ENCODE measurements around the gene IRF5. TPM values are rescaled to one million over a fixed set of nuclear protein-coding genes. Genes with fewer than 3 reads are reported as not detected.

IRF5 gene
- total RNA-seq, 1 donor from 2014 or later = 1.6 TPM

GRCh38 chr7:128919241-128919640 lies 18.5 kb upstream of the IRF5 start:
- intact Hi-C loops (cut with DNase I) = no loop called here
- peak; percentile 15 for DNase-seq (ENCODE audit: low spot score)

DNA sequence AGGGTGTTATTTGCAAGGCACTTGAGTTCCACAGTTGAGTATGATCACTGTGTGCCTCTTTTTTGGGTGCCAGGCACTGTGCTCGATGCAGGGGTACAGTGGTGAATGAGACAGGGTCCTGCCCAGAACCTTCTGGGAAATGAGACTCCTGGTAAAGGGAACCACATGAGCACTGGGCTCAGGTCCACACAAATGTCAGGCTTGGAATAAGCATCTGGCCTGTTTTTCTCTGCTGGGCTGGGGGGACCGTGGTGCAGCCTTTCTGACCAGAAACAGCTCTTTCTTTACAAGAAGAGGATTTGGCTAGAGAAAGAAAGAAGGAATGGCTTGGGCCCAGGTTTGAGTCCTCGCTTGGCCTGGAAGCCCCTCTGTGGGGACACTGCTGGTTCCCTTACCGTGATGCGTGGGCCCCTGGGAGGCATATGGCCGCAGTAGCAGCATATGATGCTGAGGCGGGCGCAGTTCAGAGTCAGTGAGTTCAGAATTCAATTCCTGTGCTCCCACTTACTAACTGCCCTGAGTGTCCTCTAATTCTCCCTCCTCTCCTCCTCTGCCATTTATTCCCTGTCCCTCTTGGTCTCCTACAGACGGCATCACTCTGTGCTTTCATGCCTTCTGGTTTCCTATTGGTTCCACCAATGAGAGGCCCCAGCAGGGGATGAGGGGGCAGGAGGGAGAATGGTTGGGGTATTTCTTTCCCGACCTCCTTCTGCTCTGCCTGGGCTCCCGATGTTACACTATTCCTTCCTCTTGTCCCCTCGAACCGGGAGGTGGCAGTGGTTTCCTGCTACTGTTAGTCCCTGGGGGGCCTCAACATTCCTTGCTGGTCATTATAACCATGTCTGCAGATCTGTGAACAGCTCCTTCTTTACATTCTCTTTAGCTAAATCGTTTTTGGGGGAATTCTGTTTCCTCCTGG lies 17.6 kb upstream of the IRF5 start:
- intact Hi-C loops (cut with DNase I) = no loop called here
- peak; percentile 41 for DNase-seq (ENCODE audit: low spot score)

- DNase-seq (ENCODE audit: low spot score) = peak; percentile 61
- intact Hi-C loops (cut with DNase I) = no loop called here
Observed at GRCh38 chr7:128920913-128921582, 16.7 kb upstream of the IRF5 start.

GRCh38 chr7:128921866-128922440 lies 15.8 kb upstream of the IRF5 start:
- intact Hi-C loops (cut with DNase I) = no loop called here
- peak; percentile 71 for DNase-seq (ENCODE audit: low spot score)

- intact Hi-C loops (cut with DNase I) = no loop called here
- peak; percentile 57 for DNase-seq (ENCODE audit: low spot score)
Observed at GRCh38 chr7:128922496-128923410, 15.0 kb upstream of the IRF5 start.

DNA sequence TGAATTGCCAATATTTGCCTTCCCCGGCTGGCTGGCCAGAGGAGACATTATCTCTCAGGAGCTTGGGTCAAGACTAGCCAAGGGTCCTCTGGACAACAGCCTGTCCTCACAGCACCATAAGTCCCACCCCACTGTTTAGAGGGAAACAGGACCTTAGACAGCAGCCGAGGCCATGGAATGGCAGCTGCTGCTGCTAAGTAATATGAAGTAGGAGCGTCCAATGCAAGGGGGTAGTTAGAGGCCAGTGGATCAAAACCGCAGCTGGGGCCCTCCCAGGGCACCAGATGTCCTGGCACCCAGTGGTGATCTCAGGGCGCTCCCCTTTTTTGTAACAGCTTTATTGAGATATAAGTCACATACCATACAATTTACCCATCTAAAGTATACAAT lies 14.3 kb upstream of the IRF5 start:
- intact Hi-C loops (cut with DNase I) = no loop called here
- DNase-seq (ENCODE audit: low spot score) = peak; percentile 22

- intact Hi-C loops (cut with DNase I) = no loop called here
- DNase-seq (ENCODE audit: low spot score) = no peak
Observed at GRCh38 chr7:128924707-128925588, 12.8 kb upstream of the IRF5 start.

GRCh38 chr7:128928159-128928813 lies 9.4 kb upstream of the IRF5 start:
- intact Hi-C loops (cut with DNase I) = no loop called here
- no peak for DNase-seq (ENCODE audit: low spot score)

- no peak for DNase-seq (ENCODE audit: low spot score)
- intact Hi-C loops (cut with DNase I) = no loop called here
Observed at GRCh38 chr7:128928882-128929788, 8.6 kb upstream of the IRF5 start.

DNA sequence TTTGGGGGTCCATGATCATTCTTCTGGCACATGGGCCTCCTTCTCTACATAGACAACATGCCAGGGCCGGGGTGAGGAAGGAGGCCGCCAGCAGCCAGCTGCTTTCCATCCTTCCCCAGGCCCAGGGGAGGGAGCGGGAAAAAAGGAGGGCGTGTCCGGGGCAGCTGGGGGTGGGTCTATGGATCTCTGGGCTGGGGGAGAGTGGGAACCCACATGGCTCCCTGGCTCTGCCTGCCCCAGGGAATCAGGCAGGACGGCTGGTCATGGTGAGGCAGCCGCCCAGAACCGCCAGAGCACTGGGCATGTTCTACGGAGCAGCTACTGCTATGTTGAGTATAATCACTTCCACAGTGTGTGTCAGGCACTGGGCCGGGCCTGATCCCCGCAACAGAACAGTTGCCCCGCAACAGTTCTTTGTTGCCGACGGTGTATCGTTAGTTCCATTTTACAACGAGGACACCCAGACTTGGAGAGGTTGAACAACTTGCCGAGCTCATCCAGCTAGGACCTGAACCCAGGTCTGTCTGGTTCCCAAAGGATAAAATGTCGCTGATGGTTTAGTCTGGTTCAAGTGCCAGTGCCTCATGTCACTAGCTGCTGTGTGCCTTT lies 6.4 kb upstream of the IRF5 start:
- intact Hi-C loops (cut with DNase I) = no loop called here
- no peak for DNase-seq (ENCODE audit: low spot score)

DNA sequence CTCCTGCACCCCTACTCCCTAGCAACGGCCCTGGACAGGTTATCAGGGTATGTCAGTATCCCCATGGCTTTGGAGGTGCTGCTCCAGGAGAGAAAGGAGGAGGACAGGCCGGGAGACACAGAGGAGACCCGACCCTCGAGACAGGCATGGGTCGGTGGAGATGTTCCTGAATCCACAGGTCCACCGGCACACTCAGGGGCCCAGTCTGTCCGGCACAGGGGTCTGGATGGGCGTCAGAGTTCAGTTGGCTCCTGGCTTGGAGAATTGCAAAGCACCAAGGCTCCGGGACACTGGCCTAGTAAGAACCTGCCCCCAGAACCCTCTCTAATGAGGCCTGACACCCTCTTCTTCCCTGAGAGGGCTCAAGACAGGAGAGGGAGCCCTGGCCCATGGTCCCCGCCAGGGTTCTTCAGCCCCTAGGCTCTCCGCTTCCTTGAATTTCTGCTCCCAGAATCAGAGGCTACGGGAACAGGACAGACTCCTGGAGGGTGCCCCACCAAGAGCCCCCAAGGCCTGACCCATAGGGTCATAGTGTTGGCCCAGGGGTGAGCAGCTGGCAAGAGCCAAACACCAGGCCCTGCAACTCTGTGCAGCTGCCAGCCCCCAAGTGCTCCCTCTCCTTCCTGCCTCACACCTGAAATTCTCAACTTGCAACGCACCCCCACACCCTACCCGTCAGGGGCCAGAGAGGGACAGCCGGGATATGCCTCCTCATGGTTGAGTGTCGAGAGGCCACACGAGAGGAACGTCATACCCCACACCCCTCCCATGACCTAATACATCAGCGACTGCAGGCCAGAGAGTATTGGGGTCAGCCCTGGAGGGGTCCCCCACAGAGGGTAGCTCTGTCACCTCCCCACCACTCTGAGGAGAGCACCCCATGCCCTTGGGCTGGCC lies 5.5 kb upstream of the IRF5 start:
- no peak for DNase-seq (ENCODE audit: low spot score)
- intact Hi-C loops (cut with DNase I) = no loop called here

- intact Hi-C loops (cut with DNase I) = no loop called here
- no peak for DNase-seq (ENCODE audit: low spot score)
Observed at GRCh38 chr7:128932862-128933179, 4.9 kb upstream of the IRF5 start.

- DNase-seq (ENCODE audit: low spot score) = no peak
Observed at GRCh38 chr7:128933180-128933891, 4.4 kb upstream of the IRF5 start.

GRCh38 chr7:128934361-128935341 lies 3.1 kb upstream of the IRF5 start:
- intact Hi-C loops (cut with DNase I) = no loop called here
- DNase-seq (ENCODE audit: low spot score) = peak; percentile 71

More at GRCh38 chr7:128933180-128933891, 4.4 kb upstream of the IRF5 start:
- intact Hi-C loops (cut with DNase I) = no loop called here
